GM20000 (cell line): ENCODE results near the gene SEMA3F.

Experiments used
- DNase-seq: peaks from one replicate; pipeline ENCODE4 v3.0.0; 2012; ENCODE audit warnings: low spot score
- TF ChIP-seq, protein P1 (sequence below): IDR thresholded peaks from 2 replicates; pipeline ENCODE4 v1.5.1; 2012; ENCODE audit warnings: mild to moderate bottlenecking, control low read depth; ENCODE audit errors: extremely low read depth, missing control alignments

The SEMA3F gene

DNA sequence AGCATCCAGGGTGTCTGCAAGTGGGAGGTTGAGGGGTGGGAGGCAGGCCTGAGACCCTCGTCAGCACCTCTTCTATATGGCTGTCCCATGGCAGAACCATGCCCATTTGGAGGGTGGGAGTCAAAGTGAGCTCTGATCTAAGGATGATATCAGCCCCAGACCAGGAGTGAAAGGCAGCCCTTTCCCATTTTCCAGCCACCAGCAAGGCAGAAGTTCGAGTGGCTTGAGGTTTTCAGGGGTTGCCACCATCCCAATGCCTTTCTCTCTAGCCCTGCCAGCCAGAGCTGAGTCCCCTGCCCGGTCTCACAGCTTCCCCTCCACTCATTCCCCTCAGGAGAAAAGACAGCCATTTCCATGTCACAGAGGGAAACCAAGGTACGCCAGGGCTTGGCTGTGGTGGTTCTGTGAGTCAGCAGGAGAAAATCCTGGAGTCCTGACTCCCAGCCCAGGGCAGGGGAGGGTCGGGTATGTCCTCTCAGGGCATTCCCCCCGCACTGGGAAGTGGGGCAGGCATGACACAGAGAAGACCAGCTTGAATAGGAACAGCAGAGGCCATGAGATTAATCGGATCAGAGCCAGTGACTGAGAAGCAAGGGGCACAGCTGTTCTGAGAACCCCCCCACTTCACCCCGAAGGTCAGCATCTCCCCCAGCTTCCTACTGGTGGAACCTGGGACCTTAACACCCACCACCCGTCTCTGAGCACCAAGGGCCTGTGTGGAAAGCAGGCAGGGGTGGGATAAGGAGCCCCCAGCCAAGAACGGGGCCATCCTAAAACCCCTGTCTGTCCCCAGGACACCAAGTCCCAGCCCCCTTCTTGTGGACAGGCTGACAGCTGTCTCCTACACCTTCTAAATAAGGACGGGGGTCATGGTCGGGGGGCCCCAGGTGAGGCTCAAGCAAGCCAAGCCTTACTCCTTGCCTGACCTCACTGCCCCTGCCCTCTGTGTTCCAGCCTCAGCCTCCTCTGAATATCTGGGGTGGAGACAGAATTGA lies 49.0 kb downstream of the SEMA3F start:
- DNase-seq, result no peak
- TF ChIP-seq, protein P1, sequence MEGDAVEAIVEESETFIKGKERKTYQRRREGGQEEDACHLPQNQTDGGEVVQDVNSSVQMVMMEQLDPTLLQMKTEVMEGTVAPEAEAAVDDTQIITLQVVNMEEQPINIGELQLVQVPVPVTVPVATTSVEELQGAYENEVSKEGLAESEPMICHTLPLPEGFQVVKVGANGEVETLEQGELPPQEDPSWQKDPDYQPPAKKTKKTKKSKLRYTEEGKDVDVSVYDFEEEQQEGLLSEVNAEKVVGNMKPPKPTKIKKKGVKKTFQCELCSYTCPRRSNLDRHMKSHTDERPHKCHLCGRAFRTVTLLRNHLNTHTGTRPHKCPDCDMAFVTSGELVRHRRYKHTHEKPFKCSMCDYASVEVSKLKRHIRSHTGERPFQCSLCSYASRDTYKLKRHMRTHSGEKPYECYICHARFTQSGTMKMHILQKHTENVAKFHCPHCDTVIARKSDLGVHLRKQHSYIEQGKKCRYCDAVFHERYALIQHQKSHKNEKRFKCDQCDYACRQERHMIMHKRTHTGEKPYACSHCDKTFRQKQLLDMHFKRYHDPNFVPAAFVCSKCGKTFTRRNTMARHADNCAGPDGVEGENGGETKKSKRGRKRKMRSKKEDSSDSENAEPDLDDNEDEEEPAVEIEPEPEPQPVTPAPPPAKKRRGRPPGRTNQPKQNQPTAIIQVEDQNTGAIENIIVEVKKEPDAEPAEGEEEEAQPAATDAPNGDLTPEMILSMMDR, result no peak

DNA sequence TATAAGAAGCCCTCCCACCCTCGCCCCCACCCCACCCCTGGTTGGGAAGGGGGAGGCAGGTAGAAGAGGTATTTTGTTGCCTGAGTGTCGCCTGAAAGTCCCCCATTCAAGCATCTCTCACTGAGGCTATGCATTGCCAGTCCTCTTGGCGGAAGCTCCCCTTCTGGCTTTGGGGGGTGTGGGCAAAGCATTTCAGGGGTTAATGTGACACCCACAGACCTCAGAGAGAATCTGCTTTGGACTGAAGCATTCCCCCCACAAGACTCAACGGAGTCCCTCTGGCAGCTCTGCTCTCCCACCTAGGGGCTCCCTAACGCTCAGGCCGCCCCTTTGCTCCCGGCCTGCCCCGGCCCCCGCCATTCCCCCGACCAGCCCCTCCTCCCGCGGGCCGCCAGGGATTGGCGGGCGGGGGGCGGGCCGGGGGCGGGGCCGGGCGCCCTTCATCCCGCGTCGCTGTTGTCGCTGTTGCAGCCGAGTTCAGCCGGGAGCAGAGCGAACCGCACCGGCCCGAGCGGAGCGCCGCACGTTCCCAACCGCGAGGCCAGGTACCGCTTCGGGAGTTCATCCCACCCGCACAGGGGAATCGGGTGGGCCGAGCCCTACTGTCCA lies 49.8 kb downstream of the SEMA3F start, which contains the start of gene SLC38A3:
SLC38A3 (plus strand) TSS at position 468 of the 609 bp plus-strand sequence. CDS start 8,929 bp downstream, outside the sequence.
- TF ChIP-seq, protein P1, result no peak
- no peak for DNase-seq

DNA sequence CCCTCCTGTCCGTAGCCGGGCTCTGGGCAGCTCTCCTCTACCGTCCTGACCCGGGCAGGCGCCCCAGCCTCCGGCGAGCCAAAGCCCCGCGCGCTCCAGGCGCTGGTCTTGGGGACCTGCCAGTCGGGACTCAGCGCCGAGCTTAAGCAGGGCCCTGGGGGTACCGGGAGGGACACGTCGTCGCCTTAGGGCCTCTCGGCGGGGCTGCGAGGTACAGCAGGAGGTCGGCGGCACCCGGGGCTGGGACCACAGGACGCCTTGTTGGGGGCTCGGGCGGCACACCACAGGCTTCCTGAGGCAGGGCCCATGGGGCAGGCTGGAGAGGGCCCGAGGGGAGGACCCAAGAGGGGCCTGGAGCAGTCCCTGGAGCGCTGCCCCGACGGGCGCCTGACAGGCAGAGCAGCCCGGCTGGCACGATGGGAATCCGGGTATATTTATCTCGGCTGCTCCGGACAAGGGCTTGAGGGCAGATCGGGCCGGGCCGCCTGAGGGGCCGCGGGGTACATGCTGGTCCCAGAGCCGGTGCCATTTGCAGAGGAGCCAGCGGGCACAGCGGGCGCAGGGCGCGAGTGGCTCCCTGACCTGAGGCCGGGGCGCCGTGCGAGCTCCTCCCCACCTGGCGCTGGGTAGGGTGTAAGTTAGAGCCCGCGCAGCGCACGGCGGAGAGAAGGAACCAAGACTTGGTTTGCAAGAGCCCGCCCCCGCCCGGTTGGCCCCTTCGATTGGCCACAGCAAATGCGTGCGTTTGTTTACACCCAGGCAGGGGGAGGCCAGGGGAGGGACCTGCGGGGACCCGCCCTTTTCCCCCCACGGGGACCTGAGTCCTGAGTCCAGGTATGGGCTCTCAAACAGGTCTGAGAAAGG lies 50.5 kb downstream of the SEMA3F start:
- TF ChIP-seq, protein P1, result no peak
- no peak for DNase-seq

DNA sequence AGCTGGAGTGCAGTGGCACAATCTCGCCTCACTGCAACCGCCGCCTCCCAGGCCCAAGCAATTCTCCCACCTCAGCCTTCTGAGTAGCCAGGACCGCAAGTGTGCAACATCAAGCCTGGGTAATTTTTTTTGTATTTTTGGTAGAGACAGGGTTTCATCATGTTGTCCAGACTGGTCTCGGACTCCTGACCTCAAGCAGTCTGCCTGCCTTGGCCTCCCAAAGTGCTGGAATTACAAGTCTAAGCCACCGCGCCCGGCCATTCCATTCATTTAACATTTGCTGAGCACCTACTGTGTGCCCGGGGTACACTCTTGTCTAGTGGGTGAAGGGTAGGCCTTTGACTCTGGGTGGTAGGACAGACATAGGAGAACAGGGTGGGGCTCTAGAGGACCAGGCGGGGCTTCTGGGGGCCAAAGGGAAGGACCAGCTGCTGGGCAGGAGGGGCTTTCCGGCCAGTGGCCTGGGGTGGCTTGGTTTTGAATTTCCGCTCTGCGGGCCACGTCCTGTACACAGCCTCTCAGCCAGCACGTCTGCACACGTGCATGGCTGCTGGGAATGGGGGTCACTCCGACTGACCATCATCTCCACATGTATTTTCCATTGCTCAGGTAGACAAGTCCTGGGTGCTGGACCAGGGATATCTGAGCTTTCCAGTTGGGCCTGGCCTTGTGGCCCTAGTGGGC lies 52.4 kb downstream of the SEMA3F start:
- DNase-seq, result no peak
- TF ChIP-seq, protein P1, result no peak

DNA sequence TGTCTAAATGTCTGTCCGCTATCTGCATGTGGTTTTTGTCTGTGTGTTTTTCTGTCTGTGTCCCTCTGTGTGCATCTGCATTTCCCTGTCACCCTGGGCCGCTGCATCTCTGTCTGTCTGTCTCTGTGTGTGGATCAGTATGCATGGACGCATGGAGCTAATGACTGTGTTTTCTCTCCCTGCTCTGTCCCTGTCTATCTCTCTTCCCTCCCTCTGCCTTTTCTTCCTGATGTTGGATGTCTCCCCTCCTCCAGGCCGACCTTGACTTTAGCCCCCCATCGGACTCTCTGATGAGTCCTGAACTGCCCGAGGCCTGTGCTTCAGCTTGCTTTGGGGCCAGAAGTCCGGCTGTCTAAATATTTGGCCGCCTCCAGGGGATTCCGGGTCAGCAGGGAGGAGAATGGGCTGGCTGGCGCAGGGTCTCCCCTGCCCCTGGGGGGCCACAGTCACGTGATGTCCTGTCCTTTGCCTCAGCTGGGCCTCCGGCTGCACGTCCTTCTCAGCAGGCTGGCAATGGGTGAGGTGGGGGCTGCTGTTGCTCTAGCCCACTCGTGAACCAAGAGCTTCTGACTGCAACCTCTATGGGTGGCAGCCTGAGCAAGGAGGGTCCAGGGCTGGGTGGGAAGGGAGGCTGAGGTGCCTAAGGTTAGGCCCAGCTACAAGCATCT lies 53.7 kb downstream of the SEMA3F start:
- TF ChIP-seq, protein P1, result no peak
- no peak for DNase-seq

DNA sequence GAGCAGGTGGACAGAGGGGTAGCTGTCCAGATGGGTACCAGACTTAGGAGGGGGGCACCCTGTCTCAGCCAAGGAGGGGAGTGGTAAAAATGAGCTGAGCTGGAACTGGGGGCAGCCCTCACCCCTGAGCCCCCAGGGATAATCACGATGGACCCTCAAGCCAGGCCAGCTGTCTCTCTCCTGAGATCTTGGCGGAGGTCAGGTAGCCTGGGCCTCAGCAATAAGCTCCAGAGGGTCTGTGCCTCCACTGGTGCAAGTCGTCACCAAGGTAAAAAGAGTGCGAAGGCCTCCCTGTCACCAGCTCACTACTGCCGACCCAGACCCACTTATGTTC lies 55.0 kb downstream of the SEMA3F start:
- TF ChIP-seq, protein P1, result no peak
- DNase-seq, result no peak
